ENCODE results near the gene PTPRN2.

- TF ChIP-seq POLR2AphosphoS5 (IDR thresholded peaks at IDR 0.05) (no peak), POLR2A (IDR thresholded peaks at IDR 0.05) (no peak)
- TF ChIP-seq, protein P1, sequence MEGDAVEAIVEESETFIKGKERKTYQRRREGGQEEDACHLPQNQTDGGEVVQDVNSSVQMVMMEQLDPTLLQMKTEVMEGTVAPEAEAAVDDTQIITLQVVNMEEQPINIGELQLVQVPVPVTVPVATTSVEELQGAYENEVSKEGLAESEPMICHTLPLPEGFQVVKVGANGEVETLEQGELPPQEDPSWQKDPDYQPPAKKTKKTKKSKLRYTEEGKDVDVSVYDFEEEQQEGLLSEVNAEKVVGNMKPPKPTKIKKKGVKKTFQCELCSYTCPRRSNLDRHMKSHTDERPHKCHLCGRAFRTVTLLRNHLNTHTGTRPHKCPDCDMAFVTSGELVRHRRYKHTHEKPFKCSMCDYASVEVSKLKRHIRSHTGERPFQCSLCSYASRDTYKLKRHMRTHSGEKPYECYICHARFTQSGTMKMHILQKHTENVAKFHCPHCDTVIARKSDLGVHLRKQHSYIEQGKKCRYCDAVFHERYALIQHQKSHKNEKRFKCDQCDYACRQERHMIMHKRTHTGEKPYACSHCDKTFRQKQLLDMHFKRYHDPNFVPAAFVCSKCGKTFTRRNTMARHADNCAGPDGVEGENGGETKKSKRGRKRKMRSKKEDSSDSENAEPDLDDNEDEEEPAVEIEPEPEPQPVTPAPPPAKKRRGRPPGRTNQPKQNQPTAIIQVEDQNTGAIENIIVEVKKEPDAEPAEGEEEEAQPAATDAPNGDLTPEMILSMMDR (IDR thresholded peaks at IDR 0.05), result no peak
These were observed 1062.1 kb downstream of the PTPRN2 start for GRCh38 chr7:157525491-157525915.
